Psoas muscle (tissue), 8 donors: Measurements from ENCODE around the gene GSC2. TPM values are rescaled to one million over a fixed set of nuclear protein-coding genes. Genes with fewer than 3 reads are reported as not detected.

ENCODE experiments used
- ATAC-seq, 4 donors: fragments of 200-7000 bp; cut with Tn5 transposase; one replicate each; pipeline ENCODE4 v1.9.1; 2020; ENCODE audit warnings: moderate library complexity in 3 of 4, mild to moderate bottlenecking in 2 of 4
- DNase-seq, 2 donors: peaks; one replicate each; pipeline ENCODE4 v3.0.0-alpha.2; 2020
- H3K27ac ChIP-seq: fragments of 200-600 bp; one replicate; pipeline ENCODE4 v1.8.0; 2022
- H3K27me3 ChIP-seq, 3 donors: fragments of 200-600 bp in 1 of 3; one replicate each; pipeline versions ENCODE4 v1.6.1 to v1.8.0; 2013 to 2022; ENCODE audit warnings: low read length in 2 of 3, mild to moderate bottlenecking in 2 of 3, moderate library complexity in 1 of 3; ENCODE audit not compliant: insufficient read depth in 3 of 3
- H3K36me3 ChIP-seq, 2 donors: fragments of 200-600 bp in 1 of 2; one replicate each; pipeline versions ENCODE4 v1.6.1 to v1.8.0; 2013 to 2022; ENCODE audit warnings: low read depth in 1 of 2, mild to moderate bottlenecking in 1 of 2, moderate library complexity in 1 of 2; ENCODE audit not compliant: insufficient read depth in 1 of 2
- H3K4me1 ChIP-seq: fragments of 200-600 bp; one replicate; pipeline ENCODE4 v1.8.0; 2022
- H3K4me3 ChIP-seq: fragments of 200-600 bp; one replicate; pipeline ENCODE4 v1.8.0; 2022; ENCODE audit warnings: mild to moderate bottlenecking
- H3K9me3 ChIP-seq: fragments of 200-600 bp; one replicate; pipeline ENCODE4 v1.8.0; 2022
- CTCF ChIP-seq: fragments of 200-600 bp; IDR thresholded peaks from one replicate; pipeline ENCODE4 v1.8.0; 2022; ENCODE audit warnings: antibody characterized with exemption
- WGBS, 3 donors: extraction: QIAGEN DNeasy Blood & Tissue Kit; methylation state at CpG; one replicate each; pipeline versions ENCODE4 v1.1.6 to v1.1.7; 2013; 5-methylcytosine and 5-hydroxymethylcytosine counted together
- intact Hi-C, 2 donors: fragments of 100-400 bp; cut with DNase I; formaldehyde crosslinking; loops; one replicate each; pipeline versions ENCODE4 v1.11.0 to v1.14.2; 2022
- polyA plus RNA-seq, 3 donors: library from polyadenylated mRNA; stranded (reverse); fragments of 200-250 nt; gene quantifications; one replicate each; pipeline ENCODE4 v1.2.3, GENCODE V29; 2013
- total RNA-seq, 4 donors: library from RNA; stranded (reverse); fragmentation: NEBNext Ultra II Directional in 2 of 4; extraction: Animal tissue kit (Norgen Biotek cat#: 25700) in 2 of 4; gene quantifications; one replicate each; pipeline versions ENCODE4 v1.2.1 to v1.2.4, GENCODE V29; 2021 to 2023
- donor health status: healthy with polysubstance abuse.
- donor health status: DM: no; HTN: no; CAD: no; lungs with moderate emphysema.
- donor health status: Bipolar disorder and iron deficiency.
- donor health status: healthy.
- donor health status: DM: yes; HTN: yes; CAD: no.
- donor health status: DM: no; HTN: no; CAD: no.
- donor health status: DM: no; HTN: no; CAD: no.
- donor health status: DM: yes; HTN: yes; CAD: no.

GSC2 gene
- total and polyA plus RNA-seq, 7 donors: not detected

GRCh38 chr22:19125011-19125410 is 25.1 kb downstream of the GSC2 start:
- ATAC-seq (no peak), DNase-seq (no peak)
- Histone ChIP-seq H3K36me3 (no peaks in the 10 kb centered on the region), H3K27me3 (no peaks in the 10 kb centered on the region), H3K4me1 (peaks cover 20% of the 10 kb centered on the region), H3K9me3 (no peaks in the 10 kb centered on the region), H3K4me3 (no peak overlapping the region), H3K27ac (no peak overlapping the region)
- intact Hi-C loops: no loop called here
- WGBS, 3 donors: 91 to 96% (median 91%) methylated on average over 11 of the region's 11 CpGs
- no peak for TF ChIP-seq CTCF

- intact Hi-C loops: loop anchor here in 1 of 2 donors (5.0 kb wide), 1 partner anchor 37 kb away; no protein-coding TSS in a partner anchor
- no peaks in the 10 kb centered on the region for H3K9me3 ChIP-seq
- H3K36me3 ChIP-seq: no peaks in the 10 kb centered on the region
- H3K27ac ChIP-seq: no peak overlapping the region
- WGBS, 3 donors: 62 to 75% (median 67%) methylated on average over 3 to 4 of the region's 4 CpGs
- no peaks in the 10 kb centered on the region for H3K27me3 ChIP-seq
- peaks cover 27% of the 10 kb centered on the region for H3K4me1 ChIP-seq
- no peak for ATAC-seq
- no peak for TF ChIP-seq CTCF
- no peak overlapping the region for H3K4me3 ChIP-seq
- peak in 1 of 2 donors; percentile 47 for DNase-seq
These were observed 25.7 kb downstream of the GSC2 start for GRCh38 chr22:19124377-19124776.

GRCh38 chr22:19123936-19124335 is 26.2 kb downstream of the GSC2 start:
- Histone ChIP-seq H3K36me3 (no peaks in the 10 kb centered on the region), H3K27ac (no peak overlapping the region), H3K9me3 (no peaks in the 10 kb centered on the region), H3K27me3 (no peaks in the 10 kb centered on the region), H3K4me3 (no peak overlapping the region), H3K4me1 (peaks cover 31% of the 10 kb centered on the region)
- ATAC-seq (no peak), DNase-seq (no peak)
- WGBS, 3 donors: 89 to 94% (median 90%) methylated on average over 4 of the region's 4 CpGs
- TF ChIP-seq CTCF: no peak
- intact Hi-C loops: loop anchor here in 1 of 2 donors (5.0 kb wide), 1 partner anchor 37 kb away; no protein-coding TSS in a partner anchor

GRCh38 chr22:19122752-19123492 is 27.2 kb downstream of the GSC2 start:
- ATAC-seq: peak in 3 of 4 donors; percentile 2 to 14 (median 5)
- peak overlapping the region; percentile 90 for H3K4me3 ChIP-seq
- intact Hi-C loops: loop anchor here (1.0 to 5.0 kb wide), 2 partner anchors 36 to 309 kb away; partner anchors contain the start of gene MRPL40 (in 1 of the 2)
- 21 to 38% (median 23%) methylated on average over 18 to 27 of the region's 27 CpGs for WGBS, 3 donors
- peaks cover 41% of the 10 kb centered on the region for H3K4me1 ChIP-seq
- peak overlapping the region; percentile 93 for H3K27ac ChIP-seq
- H3K27me3 ChIP-seq: no peaks in the 10 kb centered on the region
- no peak for DNase-seq
- H3K36me3 ChIP-seq: no peaks in the 10 kb centered on the region
- no peak for TF ChIP-seq CTCF
- H3K9me3 ChIP-seq: no peaks in the 10 kb centered on the region
